Stimulated activated CD4-positive, alpha-beta T cell treated with anti-CD3 and anti-CD28 coated beads, Interleukin-12 subunit alpha, Interleukin-12 subunit beta, amount 100 ng/mL, for 24 hours (primary cell): ENCODE data around the gene GALNT17.

ENCODE experiments used
- DNase-seq, 2 experiments: peaks; one replicate each; pipeline ENCODE4 v3.0.0-alpha.2; 2020; ENCODE audit warnings: low read depth in 2 of 2

The GALNT17 gene

DNA sequence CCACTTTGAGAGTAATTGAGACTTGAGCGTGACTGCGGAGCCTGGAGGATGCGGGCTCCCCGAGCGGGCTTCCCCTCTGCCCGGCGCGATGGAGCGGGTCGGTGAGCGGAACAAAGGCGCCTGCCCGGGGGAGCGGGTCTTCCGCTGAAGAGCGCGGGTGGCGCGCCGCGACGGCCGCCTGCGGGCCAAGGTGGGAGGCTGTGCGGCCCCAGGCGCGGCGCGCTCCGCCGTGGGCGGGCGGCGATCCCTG is at the start of gene GALNT17:
Gene GALNT17, plus strand, starts transcription at position 18 of the 250 bp plus-strand sequence.
- DNase-seq, result no peak

DNA sequence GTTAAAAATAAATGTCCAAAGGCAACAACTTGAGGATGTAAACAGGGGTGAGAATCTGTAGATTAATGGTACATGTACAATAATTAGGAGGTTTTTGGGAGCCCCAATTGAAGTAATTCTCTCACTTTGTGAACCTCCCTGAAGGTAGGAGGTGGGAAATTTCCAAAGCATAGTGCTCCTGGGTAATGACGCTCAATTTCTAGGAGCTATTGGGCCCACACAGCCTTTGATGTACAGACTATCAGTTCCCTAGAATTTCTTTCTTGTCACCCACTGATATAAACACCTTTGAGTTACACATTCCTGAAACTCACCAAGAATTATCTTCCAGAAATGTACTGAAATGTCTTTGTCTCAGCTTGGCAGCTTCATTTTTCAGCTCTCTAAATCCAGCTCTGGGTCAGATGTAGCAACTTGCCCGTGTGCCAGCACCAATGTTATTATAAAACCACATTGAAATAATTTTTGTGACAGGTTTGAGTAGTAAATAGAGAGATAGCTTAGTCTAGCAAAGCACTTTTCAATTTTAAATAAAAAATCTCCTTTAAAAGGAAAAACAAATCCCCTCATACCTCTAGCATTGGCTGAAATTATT is 36.6 kb upstream of the GALNT17 start:
- DNase-seq, result no peak

DNA sequence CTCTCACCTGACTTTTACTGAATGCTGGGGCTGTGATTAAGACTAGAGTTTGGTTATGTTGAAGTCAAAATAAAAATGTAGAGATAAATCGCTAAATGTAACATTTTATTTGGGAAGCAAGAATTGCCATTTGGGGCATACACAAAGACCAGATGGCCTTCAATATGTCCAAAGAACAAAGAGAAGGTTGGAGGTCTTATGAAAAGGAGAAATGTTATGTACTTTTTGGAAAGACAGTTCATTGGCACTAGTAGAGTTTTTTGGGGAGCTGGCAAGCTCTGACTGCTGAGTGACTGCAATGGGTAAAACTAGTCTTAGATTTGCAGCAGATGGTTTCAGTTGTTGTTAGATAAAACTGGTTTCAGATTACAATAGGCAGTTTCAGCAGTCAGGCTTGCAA is 35.6 kb upstream of the GALNT17 start:
- no peak for DNase-seq

DNA sequence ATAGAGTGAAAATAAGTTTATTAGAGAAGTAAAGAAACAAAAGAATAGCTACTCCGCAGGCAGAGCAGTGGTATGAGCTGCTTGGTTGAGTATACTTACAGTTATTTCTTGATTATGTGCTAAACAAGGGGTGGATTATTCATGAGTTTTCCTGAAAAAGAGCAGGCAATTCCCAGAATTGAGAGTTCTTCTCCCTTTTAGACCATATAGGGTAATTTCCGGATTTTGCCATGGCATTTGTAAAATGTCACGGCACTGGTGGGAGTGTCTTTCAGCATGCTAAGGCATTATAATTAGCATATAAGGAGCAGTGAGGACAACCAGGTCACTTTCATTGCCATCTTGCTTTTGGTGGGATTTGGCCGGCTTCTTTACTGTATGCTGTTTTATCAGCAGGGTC is 25.7 kb upstream of the GALNT17 start:
- DNase-seq, result no peak

DNA sequence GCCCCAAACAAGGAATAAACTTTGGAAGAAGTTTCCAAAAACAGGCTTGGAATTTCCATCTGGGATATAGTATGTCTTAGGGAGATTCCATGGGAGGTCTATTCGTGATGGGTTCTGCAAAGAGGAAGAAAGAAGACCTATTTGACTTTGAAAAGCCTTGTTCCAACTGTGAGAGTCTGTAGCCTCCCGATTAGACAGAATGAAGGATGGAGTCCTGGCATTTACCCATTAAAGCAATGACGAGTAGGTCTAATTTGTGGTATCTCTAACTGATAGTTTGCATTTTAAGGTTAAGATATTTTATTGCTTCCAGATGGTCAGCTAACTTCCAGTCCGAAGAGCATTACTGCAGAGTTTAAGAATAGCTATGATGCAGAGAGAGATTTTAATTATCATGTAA is 19.5 kb upstream of the GALNT17 start:
- no peak for DNase-seq

DNA sequence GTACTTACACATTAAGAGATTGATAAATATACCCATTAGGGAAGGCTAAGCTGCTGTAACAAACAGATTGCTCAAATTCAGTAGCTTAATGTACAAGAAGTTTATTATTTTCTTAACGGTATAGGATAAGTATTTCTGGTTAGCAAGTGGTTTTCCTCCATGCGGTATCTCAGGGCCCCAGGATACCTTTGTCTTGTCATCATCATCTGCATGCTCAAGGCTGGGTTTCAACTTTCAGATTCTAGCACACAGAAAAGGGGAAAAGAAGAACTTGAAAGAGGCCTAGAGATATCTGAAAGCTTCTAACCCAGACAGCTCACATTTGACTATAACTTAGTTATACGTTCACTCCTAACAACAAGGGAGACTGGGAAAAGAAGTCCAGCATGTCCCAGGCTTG is 11.8 kb upstream of the GALNT17 start:
- no peak for DNase-seq

DNA sequence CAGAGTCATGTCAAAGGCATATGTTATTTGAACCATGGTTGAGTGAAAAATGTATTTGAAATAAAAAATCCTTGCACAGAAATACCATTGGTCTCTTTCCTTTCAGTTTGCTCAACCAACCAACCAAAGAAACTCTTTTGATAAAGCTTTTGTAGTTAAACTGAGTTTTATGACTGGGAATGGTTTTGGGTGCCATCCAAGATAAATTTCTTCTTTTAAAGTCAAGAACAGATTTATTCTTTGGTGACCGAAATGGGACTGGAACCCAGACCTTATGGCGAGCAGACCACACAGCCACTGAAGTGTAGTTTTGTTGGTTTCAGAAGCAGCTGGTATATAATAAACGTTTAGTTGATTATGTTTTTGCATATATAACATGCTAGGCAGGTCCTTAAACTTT is 2.8 kb upstream of the GALNT17 start:
- no peak for DNase-seq

DNA sequence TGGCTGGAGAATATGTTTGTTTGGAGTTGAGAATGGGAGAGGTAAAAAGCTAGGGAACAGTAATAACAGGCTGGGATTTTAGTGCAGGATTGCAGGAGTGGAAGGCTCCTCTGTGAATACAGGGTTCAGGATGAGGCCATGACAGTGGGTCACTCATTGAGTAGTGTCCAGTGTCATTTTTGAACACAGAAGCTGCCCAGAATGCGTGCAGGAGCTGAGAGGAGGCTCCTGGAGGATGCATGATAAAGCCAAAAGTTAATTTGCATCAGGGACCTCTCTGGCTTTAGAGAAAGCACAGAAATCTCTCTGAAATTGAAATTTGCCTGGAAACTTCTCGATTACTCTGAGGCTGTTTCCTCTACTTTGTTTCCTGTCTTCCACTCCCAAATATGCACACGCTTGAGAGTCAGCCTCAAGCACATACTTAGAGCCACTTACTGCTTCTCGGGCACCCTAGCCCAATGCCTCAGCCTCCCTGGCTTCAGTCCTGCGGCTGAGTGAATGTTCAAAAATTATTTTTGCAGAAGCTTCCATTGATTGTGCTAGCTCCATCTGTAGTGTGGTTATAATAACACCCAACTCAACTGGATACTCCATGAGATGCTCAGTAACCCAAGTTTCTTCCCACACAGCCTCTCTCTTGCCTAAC is 1.8 kb upstream of the GALNT17 start:
- no peak for DNase-seq

DNA sequence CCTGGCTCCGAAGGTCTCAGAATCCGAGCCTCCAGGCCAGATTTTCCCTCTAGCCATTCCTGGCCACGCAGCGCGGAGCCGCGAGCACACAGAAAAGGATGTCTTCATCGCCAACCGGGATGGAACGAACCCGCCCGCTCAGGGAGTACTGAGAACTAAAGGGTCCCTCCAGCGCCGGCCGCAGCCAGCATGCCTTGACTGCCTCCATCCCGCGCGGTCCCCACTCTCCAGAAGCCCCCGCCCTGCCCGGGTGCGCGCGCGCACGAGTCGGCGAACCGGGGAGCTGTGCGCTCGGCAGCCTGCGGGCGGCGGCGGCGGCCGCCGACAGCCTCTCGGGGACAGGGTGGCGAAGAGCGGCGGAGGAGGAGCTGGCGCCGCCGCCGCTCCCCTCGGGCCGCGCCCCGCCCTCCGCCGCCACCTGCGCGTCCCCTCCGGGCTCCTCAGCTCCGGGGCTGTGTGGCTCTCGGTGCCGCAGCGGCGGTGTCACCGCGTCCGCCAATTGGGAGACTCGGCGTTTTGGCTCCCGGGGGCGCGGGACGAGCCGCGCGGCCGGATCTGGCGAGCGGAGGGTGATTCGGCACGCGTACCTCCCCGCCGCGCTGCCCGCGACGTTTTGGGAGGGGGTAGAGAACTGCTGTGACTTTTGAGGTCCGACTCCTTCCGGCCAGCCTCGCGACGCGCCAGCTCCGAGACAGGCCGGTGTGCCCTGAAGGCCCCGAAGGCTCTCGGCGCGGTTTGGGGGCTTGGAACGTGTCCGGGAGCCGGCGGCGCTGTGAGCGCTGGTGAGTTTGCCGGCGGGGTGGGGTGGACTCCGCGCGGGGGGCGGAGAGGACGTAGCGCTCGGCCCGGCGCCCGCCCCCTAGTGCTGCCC is 453 bp upstream of the GALNT17 start:
- DNase-seq, result no peak

DNA sequence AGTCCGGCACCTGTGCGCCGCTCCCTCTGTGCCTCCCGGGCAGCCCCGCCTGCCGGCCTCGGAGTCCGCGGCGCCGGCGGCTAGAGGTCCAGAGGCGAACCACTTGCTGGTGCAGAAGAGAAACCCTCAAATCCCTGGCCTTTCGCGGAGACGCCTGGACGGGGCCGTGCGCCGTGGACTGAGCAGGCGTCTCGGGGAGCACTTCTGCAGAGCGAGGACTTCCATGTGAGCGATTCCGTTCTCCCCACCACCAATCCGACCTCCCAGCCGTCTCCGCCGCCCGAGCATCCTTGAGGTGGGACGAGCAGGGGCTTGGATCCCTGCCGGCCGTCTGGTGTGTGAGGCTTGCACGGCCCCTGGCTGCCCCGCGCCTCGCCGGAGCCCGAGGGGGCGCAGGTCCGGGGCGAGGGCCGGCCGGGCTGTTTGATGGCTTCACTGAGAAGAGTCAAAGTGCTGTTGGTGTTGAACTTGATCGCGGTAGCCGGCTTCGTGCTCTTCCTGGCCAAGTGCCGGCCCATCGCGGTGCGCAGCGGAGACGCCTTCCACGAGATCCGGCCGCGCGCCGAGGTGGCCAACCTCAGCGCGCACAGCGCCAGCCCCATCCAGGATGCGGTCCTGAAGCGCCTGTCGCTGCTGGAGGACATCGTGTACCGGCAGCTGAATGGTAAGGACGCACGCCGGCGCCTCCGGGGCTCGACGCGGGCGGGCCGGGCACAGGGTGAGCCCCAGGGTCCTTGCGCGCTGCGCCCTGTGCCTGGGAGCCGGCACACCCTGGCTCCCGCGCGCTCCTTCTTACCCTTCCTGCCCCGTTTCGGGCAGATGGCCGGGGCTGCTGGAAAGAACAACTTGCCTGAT is 660 bp downstream of the GALNT17 start:
- no peak for DNase-seq

DNA sequence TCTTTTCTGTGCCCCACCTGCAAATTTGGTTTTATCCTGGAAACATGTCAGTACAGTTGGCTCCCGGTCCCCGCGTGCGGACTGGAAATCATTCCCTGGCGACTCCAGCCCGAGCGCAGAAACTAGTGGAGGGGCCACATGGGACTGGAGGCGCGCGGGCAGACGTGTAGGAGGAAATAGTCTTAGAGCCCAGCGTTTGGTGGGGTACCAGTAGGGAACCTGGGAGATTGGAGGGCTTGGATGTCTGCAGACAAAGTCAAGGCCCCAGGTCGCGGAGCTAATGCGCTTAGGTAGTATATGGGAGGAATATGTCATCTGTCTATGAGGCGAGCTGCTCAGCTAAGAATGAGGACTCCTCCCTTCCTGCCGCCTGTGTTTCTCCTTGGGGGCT is 1.3 kb downstream of the GALNT17 start:
- DNase-seq, result no peak

DNA sequence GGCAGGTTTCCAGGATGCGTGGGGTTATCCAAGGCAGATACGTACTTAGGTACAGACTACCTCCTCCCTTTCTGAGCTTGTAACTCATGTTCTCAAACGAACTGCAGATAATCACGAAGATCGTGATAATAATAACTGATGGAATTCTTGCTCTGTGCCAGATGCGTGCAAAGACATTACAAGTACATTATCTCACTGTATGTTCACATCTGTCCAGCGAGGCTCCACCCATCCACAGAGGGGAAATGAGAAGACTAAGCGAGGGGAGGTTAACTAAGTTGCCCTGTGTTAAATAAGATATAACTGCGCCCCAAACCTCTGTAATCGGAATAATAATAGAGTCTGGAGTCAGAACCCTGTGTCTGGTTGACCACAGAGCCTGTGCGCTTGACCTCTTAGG is 1.9 kb downstream of the GALNT17 start:
- DNase-seq, result no peak

DNA sequence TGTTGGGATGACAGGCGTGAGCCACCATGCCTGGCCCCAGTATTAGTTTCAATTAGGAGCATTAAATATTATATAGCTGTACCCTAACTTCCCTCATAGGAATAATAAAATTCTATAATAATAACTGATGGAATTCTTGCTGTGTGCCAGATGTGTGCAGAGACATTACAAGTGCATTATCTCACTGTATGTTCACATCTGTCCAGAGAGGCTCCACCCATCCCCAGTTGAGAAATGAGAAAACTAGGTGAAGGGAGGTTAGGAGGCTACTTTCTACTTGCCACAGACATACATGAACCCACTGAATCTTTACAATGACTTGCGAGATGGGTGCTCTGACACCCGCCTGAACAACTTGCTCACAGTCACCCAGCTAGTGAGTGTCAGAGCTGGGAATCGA is 3.2 kb downstream of the GALNT17 start:
- DNase-seq, result no peak

DNA sequence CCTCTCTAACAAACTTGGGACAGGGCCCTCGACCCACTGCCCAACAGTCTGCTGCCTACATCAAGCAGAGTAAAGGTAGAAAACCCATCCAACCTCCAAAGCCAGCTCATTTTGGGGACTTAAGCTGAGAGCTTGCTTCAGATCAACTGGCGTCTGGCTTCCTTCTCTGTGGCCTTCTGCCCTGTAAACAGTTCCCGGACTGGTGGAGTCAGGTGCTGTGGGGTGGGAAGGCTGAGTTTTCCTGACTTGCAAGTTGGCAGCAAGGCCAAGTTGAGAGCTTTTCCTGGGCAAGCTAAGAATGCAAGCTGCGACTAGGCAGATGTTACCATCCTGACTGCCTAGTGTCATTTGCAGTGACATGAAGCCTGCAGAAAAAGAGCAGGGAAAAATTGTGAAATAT is 3.7 kb downstream of the GALNT17 start:
- no peak for DNase-seq

DNA sequence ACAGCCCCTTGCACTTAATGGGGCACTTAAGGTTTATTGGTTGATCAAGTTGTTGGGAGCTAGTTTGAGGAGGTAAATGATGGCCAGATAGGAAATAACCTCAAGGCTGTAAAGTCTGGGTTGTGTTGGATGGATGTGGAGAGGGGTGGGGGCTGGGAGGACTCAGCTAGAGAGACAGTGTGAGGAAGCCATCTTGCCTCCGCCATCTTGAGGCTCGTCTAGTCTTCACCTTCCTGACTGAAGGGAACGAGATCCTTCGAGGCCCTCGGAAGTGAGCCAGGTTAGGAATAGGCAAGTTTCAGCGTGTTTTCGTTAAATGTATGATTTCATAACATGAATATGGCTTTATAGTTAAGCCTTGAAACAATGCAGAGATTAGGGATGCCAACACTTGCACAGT is 5.5 kb downstream of the GALNT17 start:
- DNase-seq, result no peak

DNA sequence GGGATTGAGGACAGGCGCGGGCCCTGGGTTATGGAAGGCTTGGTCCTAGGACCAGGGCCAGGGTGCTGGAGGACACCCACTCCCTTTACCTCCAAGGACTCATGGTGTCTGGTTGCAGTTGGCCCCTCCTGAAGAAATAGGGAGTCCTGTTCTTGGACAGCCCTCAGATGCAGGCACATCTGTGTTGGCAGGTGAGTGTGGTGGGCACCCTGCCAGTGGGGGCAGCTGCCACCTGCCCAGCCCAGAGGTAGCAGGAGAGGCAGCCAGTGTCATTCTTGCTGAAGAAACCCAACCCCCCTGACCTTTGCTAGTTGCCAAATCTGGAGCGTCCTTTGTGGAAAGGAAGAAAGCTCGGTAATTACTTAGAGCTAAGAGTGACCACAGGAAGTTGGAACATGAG is 8.3 kb downstream of the GALNT17 start:
- no peak for DNase-seq

DNA sequence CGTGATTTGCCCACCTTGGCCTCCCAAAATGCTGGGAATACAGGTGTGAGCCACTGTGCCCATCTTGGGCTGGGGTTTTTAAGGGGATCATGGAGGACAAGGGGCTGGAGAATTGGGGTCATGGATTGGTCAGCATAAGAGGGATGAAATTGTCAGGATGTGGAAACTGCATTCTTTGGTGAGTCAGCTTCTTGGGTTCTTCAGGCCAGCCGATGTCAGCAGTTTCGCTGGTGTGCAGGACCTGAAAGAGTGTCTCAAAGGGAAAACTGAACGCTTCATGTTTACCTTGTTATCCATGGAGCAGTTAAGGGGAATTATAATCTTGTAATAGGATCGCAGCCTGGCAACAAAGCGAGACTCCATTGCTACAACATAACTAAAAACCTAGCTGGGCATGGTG is 13.0 kb downstream of the GALNT17 start:
- DNase-seq, result no peak

DNA sequence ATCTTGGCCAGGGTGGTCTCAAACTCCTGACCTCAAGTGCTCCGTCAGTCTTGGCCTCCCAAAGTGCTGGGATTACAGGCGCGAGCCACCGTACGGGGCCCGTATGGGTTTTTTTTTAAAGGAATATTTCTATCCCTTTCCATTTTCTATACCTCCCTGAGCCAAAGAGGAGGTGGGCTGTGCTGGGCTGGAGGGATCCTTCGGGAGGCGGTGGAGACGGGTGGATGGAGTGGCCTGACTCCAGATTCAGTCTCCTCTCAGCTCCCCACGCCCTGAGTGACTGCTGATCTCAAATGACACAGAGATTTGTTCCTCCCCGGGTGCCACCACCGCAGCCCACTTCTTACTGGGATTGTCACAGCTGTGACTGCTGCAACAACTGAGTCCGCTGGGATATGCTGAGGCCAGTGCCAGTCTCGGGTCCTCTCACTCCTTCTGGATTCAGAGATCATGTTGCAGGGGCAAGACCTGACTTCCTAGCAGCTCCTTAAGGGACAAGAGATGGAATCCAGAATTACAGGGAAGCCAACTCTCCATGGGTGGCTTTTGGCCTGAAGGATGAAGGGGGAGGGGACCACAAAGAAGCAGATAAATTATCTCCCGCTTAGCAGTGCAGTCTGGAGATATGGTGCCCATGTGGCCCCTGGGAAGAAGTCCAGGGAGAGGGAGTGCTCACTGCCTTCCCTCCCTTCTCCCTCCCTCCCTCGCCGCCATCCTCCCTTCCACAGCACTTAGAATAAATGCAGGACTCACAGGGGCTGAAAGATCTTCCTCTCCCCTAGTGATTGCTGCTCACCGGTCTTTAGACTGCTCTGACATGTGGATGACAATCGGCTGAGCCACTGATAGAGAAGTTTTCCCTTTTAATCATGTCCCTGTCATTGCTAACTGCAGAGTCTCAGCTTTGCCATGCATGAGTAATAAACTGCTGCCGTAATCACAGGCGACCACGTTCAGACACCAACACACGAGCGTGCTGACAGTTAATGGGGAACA is 14.3 kb downstream of the GALNT17 start:
- DNase-seq, result no peak

DNA sequence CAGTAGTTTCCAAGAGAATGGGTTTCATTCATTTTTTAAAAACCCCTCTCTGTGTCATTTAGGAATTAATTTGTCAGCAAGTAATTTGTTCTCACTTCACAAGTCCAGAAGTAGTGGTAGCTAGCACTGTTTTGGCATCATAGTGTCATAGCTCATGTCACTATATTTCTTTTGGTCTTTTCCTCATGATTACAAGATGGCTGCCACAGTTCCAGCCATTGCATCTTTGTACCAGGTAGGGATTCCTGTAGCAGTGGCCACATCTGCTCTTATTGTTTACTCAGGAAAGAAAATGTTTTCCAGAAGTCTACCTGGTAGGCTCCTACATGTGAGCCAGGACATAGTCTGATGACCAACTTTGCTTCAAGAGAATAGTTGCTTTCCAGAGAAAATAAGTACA is 16.2 kb downstream of the GALNT17 start:
- no peak for DNase-seq

DNA sequence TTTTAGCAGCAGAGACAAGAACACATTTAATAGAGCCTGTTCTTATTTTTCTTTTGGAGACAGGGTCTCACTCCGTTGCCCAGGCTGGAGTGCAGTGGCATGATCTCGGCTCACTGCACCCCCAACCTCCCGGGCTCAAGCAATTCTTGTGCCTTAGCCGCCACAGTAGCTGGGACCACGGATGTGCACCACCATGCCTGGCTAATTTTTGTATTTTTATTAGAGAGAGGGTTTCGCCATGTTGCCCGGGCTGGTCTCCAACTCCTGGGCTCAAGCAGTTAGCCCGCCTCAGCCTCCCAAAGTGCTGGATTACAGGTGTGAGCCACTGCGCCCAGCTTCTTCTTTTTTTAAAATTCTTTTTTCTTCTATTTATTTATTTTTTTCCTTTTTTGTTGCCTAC is 23.3 kb downstream of the GALNT17 start:
- no peak for DNase-seq

DNA sequence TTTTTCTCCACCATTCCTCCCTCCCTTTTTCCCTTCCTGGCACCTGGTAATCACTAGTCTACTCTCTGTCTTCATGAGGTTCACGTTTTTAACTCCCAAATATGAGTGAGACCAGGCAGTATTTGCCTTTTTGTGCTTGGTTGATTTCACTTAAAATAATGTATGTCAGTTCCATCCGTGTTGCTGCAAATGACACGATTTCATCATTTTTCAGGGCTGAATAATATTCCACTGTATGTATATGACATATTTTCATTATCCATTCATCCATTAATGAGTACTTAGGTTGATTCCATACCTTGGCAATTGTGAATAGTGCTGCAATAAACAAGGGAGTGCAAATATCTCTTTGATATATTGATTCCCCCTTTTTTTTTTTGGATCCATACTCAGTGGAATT is 25.8 kb downstream of the GALNT17 start:
- DNase-seq, result no peak
